ENCODE data around the gene PHPT1.

Gene PHPT1

DNA sequence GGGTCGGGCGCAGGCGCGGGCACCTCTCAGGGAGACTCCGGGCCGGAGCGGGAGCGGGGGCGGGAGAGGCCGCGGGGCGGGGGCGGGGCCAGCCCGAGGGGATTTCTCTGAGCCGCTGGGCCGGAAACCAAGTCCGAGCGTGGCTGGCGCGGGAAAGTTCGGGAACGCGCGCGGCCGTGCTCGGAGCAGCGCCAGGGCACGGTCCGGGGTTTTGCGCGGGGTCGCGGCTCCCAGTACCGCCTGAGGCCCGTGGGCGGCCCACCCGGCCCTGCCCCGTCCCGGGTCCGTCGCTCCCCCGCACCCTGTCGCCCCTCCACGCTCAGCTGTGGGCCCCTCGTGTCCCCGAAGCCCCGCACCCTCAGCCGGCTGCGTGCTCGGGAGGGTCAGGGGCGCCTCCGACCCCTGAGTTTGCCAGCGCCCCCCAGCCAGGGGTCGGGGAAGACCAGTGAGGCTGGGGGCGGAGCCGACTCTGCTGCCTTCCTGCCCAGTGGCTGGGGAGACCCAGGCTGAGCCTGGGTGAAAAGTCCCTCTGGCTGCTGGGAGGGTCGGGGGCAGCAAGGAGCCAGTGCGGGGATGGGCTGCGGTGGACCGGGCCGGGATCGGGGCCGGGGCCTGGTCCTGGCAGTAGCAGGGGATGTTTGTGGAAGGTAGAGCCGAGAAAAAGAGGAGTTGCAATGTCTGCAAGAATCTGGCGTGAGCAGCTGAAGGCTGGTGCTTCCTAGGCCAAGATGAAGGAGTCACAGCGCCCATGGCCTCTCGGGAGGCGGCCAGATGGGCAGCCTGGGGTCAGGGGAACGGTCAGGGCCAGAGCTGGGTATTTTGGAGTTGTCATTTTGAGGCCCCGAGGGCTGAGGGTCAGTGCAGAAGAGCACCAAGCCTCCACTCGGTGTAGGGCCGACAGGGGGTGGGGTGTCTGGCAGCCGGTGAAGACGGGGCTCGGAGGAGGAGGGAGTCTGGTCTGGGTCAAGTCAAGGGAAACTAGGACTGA is 37.7 kb downstream of the PHPT1 start:
- peak; percentile 87 for DNase-seq (ENCODE audit: low spot score)

GRCh38 chr9:136888454-136888853 is 39.2 kb downstream of the PHPT1 start:
- no peak for DNase-seq (ENCODE audit: low spot score)

DNA sequence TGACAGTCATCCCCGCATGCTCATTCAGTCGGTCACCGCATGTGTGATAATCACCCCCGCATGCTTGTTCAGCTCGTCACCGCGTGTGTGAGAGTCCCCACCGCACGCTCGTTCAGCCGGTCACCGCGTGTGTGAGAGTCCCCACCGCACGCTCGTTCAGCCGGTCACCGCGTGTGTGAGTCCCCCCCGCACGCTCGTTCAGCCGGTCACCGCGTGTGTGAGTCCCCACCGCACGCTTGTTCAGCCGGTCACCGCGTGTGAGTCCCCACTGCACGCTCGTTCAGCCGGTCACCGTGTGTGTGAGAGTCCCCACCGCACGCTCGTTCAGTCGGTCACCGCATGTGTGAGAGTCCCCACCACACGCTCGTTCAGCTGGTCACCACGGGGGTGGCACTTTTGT is 40.6 kb downstream of the PHPT1 start:
- peak; percentile 3 for DNase-seq (ENCODE audit: low spot score)

- DNase-seq (ENCODE audit: low spot score) = no peak
Measured at GRCh38 chr9:136890661-136891060, 41.5 kb downstream of the PHPT1 start.

DNA sequence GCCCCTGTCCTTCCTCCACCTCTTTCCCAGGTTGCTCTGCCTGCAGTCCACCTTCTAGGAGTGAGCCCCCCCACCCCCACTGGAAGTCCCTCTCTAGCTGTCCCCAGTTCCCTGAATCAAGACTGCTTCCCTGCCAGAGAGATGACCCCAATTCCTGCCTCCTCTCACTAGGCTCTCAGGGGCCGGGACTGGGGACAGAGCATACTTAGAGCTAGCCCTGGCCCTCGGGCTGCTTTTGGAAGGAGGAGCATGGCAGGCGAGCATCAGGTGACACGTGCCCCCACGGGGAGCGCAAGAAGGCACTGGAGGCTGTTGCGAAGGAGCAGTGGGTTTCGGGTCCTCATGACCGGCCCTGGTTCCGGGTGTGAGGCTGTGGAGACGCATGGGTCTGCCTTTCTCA is 46.8 kb downstream of the PHPT1 start:
- no peak for DNase-seq (ENCODE audit: low spot score)

DNA sequence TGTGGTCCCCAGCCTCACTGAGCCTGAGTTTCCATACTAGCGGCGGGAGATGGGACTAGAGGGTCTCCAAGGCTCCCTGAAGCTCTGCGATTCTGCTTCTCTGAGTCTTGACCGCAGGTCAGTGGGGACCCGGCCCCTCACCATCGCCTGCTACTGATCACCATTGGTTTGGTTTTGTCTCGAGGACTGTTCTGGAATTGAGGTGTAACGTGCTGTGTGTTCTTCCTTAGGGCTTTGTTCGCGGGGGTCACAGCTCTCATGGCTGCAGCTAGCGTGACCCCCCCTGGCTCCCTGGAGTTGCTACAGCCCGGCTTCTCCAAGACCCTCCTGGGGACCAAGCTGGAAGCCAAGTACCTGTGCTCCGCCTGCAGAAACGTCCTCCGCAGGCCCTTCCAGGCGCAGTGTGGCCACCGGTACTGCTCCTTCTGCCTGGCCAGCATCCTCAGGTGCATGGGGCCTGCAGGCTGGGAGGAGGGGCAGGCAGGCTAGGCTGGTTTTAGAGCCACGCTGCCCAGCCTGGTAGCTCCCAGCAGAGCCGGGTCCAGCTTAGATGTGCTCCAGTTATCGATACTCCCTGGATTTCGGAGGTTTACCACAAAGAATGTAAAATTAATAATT is 49.4 kb downstream of the PHPT1 start:
- DNase-seq (ENCODE audit: low spot score) = no peak

DNA sequence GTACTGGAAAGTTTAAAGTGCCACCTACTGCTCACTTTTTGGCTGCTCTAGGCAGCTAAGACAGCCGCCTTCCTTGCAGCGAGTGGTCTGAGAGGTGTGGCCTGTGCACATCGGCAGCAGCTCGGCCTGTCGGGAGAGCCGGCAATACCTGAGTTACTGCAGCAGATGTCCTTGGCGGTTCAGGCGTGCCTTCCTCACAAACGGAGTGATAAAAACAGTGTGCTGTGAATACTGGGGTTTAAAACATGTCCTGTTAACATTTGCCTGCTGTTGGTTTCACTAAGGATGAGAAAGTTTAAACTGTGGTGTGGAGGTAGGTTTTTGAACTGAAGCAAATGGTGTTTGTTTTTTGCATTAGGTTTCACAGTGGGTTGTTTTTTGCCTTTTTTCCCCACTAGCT is 50.0 kb downstream of the PHPT1 start:
- DNase-seq (ENCODE audit: low spot score) = no peak

DNA sequence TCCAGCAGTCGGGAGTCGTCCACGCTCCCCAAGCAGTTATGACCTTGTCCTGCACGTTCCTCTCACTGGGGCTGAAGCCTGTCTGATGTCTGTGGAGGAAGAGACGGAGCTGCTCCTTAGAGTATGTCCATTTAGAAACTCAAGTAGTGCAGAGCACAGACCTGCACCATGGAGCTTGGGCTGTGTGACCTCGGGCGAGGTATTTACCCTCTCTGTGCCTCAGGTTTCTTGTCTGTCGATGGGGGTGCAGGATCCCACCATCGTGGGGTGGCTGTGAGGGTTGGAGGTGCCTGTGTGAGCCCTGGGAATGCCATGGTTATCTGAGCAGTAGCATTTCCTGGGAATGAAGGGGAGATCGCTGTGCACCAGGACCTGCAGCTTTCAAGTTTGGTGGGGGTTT is 51.3 kb downstream of the PHPT1 start:
- no peak for DNase-seq (ENCODE audit: low spot score)
